ENCODE data around the gene FKBP5. TPM values are rescaled to one million over a fixed set of nuclear protein-coding genes. Genes with fewer than 3 reads are reported as not detected.
A peak's percentile ranks its signal among the peaks of the same experiment; 100 is the strongest.

FKBP5 gene
- total and polyA plus RNA-seq, 9 of the 15 experiments (the other 6 are each of a cell fraction or from before 2014, with no cell fraction given), result 32.7 to 151 (median 75.0) TPM

GRCh38 chr6:35599761-35600658, 88.7 kb downstream of the FKBP5 start:
- H3K27me3 ChIP-seq (ENCODE audit: control insufficient read depth in 2 of 2, insufficient read depth in 2 of 2, low read length in 2 of 2), result no peaks in the 10 kb centered on the region
- CTCF ChIA-PET (ENCODE audit: low intra/inter-chr PET ratio), result interaction anchor here (0.6 kb wide), 1 partner anchor 29 kb away, joined by 4 read pairs; no protein-coding TSS in a partner anchor
- no peaks in the 10 kb centered on the region for H3K9me3 ChIP-seq (replicated peaks; ENCODE audit: control insufficient read depth, insufficient read depth, low read depth, low read length)
- TF ChIP-seq SNAPC5 (CRISPR knock-in tag; IDR thresholded peaks at IDR 0.05), result no peak
- no peak for TF ChIP-seq ZNF655 (CRISPR knock-in tag; IDR thresholded peaks at IDR 0.05)
- no peak for TF ChIP-seq ZNF717 (CRISPR knock-in tag; IDR thresholded peaks at IDR 0.05)
- TF ChIP-seq BCLAF1 (IDR thresholded peaks at IDR 0.05; ENCODE audit: borderline replicate concordance in 1 of 2, control insufficient read depth in 1 of 2, low read depth in 2 of 2, low read length in 1 of 2), result no peak
- TF ChIP-seq ZFPM2 (CRISPR knock-in tag; IDR thresholded peaks at IDR 0.05), result no peak
- 0 out of 2 replicates have a peak, but pooled peaks have one; percentile 11 for TF ChIP-seq C11orf30 (IDR thresholded peaks at IDR 0.05; ENCODE audit: low read depth)
- TF ChIP-seq ZMIZ1 (IDR thresholded peaks at IDR 0.05; ENCODE audit: low read depth in 2 of 2, low read length in 2 of 2), result no peak
- TF ChIP-seq GATAD2A (IDR thresholded peaks at IDR 0.05), result no peak
- TF ChIP-seq BRCA1 (IDR thresholded peaks at IDR 0.05), result no peak
- no peak for TF ChIP-seq BRCA1 (CRISPR knock-in tag; IDR thresholded peaks at IDR 0.05)
- peak; percentile 57 for TF ChIP-seq ZNF316 (IDR thresholded peaks at IDR 0.05)
- TF ChIP-seq RHOXF2B (CRISPR knock-in tag; conservative IDR thresholded peaks at IDR 0.05), result no peak
- TF ChIP-seq TARDBP (IDR thresholded peaks at IDR 0.05), result no peak
- H3K9me1 ChIP-seq (ENCODE audit: control insufficient read depth, insufficient read depth, low read length), result no peaks in the 10 kb centered on the region
- no peak overlapping the region for H3K4me3 ChIP-seq
- WGBS (ENCODE audit: insufficient coverage, low coverage, missing lambda C conversion rate), result 81% methylated on average over 8 of the region's 8 CpGs
- H4K20me1 ChIP-seq (replicated peaks; ENCODE audit: control insufficient read depth, insufficient read depth, low read length), result no peaks in the 10 kb centered on the region
- H3K9ac ChIP-seq (ENCODE audit: insufficient read depth in 1 of 2, low read depth in 2 of 2, low read length in 2 of 2), result no peak overlapping the region
- H3K4me2 ChIP-seq (ENCODE audit: insufficient read depth, low read length), result no peak overlapping the region
- in situ Hi-C loops (cut with MboI), result no loop called here
- H3K27ac ChIP-seq (ENCODE audit: extremely low read depth, low read depth, low read length), result no peak overlapping the region
- no peaks in the 10 kb centered on the region; the same call in 2 of the 3 replicates for H3K79me2 ChIP-seq (ENCODE audit: control insufficient read depth, insufficient read depth, low read length)
- DNase-seq (ENCODE audit: extremely low read depth in 1 of 4, low spot score in 3 of 4), result no peak
- peaks cover 33% of the 10 kb centered on the region for H3K36me3 ChIP-seq (ENCODE audit: control insufficient read depth, insufficient read depth, low read length)
- no TSS peak for BruUV-seq (replicated peaks)
- H3K4me1 ChIP-seq (replicated peaks in 1 of 2; ENCODE audit: control insufficient read depth in 2 of 2, insufficient read depth in 2 of 2, low read length in 2 of 2), result no peaks in the 10 kb centered on the region
- POLR2A ChIA-PET, result interaction anchor here (0.8 to 1.7 kb wide), 5 partner anchors 9 to 270 kb away, joined by 3 to 6 read pairs (median 3); partner anchors contain the start of gene ARMC12
- no peak overlapping the region for H2AFZ ChIP-seq (ENCODE audit: low read depth, low read length)
- FAIRE-seq, result no peak
- intact Hi-C loops (cut with micrococcal nuclease), result no loop called here
- ATAC-seq, result no peak
